HG02870 (cell line): ENCODE measurements around the gene ATRN.

ENCODE experiments used
- ATAC-seq: cut with Tn5 transposase; IDR thresholded peaks from one replicate; pipeline ENCODE4 v1.9.1; 2021; ENCODE audit warnings: mild to moderate bottlenecking, moderate library complexity; ENCODE audit not compliant: unreplicated experiment

ATRN gene

GRCh38 chr20:3621111-3621510, 150.3 kb downstream of the ATRN start:
- ATAC-seq: no peak

DNA sequence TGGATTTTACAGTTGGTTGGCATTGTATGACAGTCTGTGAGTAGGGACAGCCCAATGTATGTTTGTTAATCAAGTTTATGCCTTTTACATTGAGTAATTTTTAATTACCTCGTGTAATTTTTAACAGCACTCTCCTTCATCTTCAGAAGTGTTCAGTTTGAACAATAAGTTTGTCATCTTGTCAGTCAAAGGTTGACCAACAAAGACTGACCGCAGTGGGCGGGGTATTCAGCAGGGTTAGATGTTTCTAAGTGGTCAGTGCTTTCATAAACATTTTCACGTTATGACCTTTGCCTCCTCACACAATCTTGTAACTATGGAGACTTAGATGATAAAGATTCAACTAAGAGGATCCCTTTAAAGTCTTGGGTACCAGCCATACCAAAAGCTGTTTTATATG, 151.6 kb downstream of the ATRN start:
- ATAC-seq: no peak

DNA sequence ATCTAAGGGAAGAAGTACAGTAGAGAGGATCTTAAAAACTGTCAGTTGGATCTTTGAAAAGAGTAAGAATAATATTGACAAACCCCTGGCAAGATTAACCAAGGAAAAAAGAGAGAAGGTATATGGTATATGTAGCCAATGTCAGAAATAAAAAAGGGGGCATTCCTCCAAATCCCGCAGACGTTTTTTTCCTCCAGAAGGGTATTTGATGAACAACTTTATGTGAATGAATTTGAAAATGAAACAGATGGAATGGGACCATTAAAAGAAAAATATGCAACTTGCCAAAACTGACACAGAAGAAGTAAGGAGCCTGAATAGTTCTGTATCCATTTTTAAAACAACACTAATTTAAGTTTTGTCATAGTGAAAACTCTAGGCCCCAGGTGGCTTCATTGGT, 156.7 kb downstream of the ATRN start:
- ATAC-seq: no peak

DNA sequence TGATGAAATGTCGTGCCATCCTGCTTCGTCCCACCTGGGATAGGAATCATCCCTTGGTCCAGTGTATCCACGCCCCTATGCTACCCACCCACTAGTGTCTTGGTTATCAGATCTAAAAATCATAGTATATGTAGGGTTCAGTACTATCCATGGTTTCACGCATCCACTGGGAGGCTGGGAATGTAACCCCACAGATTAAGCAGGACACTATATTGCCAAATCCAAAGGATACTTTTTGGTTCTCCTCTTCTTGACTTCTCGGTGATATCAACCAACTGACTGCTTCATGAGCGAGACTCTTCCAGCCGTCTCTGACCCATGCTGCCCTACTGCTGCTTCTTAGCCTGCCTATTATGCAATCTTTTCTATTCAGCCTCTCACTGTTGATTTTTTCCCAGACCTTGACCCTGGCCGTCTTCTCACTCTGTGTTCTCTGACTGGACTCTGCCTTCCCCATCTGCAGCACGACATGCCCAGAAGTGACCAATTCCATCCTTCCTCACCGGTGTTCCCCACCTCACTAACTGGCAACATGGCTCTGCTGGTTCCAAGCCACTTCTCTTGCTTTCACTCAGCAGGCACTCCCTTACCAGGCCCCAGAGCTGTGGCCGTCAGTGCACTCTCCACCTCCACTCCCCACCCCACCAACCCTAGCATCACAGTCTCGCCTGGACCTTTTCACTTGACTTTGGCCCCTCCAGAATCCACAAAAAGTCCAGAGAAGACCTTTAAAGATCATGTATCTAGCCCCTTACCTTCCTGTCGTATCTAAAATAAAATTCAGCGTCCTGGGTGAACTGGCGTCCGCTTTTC, 157.9 kb downstream of the ATRN start:
- no peak for ATAC-seq

DNA sequence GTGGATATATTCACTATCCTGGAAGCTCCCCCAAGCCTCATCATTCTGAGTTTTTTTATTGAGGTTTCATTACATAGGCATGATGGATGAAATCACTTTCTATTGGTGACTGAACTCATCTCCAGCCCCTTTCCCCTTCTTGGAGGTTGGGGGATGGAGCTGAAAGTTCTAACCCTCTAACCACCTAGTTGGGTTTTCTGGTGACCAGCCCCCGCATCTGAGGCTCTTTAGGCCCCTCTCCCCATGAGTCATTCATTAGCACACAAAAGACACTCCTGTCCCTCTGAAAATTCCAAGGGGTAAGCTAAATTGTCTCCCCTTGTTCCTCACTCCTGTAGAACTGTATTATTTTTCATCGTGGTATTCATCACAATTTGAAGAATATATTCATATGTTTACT, 159.1 kb downstream of the ATRN start:
- ATAC-seq: no peak

DNA sequence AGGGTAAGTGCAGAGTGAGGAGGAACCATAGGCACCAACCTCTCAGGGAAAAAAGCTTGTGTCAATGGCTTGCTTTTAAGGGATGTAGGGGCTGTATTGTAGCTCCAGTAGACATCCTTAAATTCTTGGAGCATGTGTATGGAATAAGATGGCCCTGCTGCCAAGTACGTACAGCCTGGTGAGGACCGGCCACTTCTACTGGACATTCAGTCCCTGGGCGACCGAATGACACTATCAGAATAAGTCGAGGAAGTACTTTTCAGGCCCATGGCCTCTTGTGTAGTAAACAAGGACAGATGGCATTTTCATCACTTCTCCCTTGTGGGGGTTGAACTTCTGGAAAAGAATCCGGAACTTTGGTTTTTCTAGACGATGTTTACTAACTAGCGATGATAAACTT, 159.6 kb downstream of the ATRN start:
- no peak for ATAC-seq

DNA sequence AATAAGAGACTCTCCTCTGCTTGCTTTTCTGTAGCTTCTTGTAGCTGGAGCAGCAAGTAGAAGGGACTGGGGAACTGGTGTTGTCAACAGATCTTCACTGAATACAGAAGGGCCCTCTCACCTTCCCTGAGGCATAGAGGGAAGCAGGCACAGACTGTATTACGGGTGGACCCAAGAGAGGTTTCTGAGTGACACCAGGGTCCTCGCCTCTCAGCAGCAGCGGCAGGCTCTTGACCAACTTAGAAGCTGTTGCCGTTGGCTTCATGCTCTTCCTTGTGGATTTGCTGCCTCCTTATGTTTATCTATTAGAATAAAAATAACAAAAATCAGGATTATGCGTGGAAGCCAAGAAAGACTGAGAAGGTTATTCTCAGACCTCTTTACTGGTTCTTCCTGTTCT, 160.7 kb downstream of the ATRN start:
- no peak for ATAC-seq

- ATAC-seq: no peak
Observed at GRCh38 chr20:3632311-3633004, 161.6 kb downstream of the ATRN start.

DNA sequence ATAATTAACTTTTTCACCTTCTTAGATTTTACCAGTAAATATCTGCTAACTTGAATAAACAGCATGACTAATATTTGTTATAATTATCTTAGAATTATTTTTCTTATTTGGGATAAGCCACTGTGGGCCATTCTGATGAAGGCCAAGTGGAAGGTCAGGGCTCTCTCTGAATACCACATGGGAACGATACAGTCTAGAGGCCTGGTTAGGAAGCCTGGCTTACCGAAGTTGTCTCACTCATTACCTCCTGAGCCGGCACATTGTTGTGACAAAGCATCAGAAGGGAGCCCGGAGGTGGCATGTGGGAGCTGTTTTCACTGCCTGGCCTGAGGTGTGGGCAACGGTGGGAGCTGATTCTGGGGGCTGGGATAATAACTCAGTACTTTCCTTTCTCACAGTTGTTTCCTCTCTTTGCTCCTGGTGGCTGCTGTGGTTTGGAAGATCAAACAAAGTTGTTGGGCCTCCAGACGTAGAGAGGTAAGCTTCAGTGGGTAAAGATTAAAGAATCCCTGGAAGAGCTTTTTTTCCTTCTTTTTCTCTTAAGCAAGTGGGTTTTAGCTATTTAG, 163.2 kb downstream of the ATRN start:
- ATAC-seq: no peak

DNA sequence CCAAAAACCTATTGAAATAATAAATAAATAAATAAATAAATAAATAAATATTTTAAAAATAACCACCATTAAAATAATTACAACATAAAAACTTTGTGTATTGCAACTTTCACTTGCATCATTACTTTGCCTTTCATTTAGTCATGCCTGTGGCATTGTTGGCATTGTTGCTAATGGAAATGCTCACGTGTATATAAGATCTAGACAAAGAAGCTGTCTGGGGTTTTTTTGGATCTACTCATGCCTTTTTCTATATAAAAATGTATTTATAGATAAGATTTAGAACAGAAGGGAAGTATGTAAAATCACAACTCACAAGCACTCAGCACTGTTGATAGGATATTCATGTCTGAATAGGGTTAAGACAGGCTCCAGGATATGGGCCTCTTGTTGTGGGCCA, 164.5 kb downstream of the ATRN start:
- ATAC-seq: no peak

GRCh38 chr20:3640259-3640658, 169.4 kb downstream of the ATRN start:
- no peak for ATAC-seq

DNA sequence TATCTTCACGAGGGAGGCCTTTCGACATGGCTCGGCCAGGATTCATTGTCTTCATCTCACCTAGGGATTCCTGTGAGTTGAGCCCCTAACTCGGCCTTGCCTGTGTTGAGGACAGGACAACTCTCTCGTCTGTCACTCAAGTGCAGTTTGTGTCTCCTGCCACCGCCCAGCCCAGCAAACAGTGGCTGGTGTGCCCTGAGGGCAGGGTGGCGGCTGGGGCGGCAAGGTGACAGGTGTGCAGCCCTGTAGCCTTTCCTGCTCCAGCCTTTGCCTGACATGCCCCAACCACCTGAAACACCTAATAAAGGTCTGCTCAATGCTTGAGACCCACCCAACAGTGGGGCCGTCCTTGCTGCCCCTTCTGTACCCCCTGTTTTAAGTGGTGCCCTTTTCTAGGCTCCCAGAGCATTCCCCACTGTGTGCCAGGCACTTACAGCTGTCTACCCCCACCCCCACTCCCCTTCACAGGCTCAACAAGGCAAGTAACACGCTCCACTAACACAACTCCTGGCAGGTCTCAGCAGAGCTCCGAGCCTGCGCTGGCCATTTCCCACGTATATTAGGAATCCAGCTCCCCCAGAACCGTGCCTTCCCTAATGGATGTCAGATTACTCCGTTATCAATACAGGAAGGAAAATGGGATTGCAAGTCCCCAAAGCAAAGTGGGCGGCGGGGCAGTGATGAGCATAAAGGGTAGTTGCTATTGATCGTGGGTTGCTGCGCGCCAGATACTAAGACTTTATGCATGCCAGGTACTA, 174.7 kb downstream of the ATRN start:
- ATAC-seq: no peak

DNA sequence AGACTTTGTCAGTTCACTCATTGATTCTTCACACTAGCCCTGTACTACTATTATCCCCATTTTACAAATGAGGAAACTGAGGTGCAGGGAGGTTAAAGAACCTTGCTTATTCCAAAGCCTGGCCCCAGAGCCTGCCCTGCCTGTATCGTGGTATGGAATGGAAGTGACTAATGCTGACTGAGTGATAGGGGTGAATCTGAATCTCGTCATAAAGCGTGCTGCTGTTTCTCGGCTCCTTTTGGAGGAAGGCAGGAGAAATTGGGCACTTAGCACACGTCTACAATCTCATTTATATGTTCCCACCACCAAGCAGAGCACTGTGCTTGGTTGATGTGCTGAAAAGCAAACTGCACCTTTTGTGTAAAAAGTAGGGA, 175.2 kb downstream of the ATRN start:
- ATAC-seq: no peak

- no peak for ATAC-seq
Observed at GRCh38 chr20:3646651-3647050, 175.8 kb downstream of the ATRN start.

DNA sequence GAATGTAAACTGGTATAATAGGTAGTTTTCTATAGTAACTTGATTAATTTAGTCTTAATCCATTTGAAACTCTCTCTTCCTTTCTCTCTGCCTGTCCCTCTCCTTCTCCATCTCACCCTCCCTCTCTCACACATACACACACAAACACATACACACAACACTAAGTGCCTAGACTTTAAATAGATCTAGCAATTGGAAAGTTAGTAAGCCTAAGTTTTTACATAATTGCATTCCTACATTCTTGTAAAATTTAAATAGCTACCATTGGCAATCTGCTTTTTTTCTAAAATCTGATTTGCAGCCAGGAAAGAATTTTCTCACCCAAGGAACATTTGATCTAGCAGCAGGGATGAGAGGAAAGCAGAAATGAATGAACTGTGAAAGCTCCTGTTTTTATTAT, 176.7 kb downstream of the ATRN start:
- ATAC-seq: no peak

DNA sequence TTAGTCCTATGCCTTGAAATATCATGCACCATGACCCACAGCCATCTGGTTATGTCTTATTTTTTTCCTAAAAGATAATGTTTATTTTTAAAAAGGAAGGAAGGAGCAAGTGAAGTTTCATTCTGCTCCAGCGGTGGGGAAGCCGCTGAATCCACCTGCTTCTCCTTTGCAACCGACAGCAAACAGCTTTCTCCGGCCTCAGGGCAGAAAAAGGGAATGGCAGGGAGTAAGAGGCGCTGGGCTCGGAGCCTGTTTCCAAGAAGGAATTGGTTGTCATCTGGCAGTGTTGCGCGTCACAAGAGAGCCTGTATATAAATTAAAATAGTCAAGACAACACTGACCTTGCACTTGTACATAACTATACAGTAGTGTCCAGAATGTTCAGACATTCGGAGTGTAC, 178.1 kb downstream of the ATRN start:
- ATAC-seq: no peak

GRCh38 chr20:3651204-3651962, 180.6 kb downstream of the ATRN start:
- no peak for ATAC-seq

DNA sequence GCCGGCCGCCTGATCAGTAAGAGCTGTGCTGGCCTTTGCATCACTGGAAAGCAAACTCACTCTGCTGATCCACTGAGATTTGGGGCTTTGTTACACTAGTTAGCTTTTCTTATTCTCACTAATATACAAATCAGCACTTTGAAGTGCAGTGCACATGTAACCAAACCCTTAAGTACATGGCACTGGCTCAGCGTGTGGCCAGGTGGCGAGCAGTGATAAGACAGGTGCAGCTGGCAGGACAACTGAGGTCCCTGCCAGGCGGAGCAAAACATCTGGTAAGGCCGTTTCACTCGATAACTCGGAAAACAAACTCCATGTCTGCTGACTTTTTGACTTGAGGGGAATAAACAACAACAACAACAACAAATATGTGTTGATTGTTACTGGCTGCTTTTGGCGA, 181.4 kb downstream of the ATRN start:
- no peak for ATAC-seq

- no peak for ATAC-seq
Observed at GRCh38 chr20:3652676-3653596, 182.1 kb downstream of the ATRN start.

DNA sequence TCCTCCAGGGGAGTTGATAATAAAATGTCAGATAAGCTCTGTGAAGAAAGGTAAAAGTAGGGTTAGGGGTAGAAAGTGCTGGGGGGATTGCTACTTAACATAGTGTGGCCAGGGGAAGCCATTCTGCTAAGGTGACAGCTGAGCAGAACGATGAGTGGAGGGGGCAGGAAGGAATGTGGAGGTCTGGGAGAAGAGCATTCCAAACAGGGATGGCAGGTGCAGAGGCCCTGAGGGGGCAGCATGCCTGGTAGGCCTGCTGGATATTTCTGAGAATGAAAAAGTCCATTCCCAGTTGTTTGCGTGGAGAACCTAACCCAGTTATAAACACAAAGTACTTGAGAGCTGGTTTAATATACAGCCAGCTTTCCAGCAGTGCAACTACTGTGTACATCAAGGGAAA, 183.1 kb downstream of the ATRN start:
- ATAC-seq: no peak
